Measurements from ENCODE around the gene KSR2.
"Not testable (repeated sequence)": the region's sequence is repeated elsewhere in the genome, so short reads cannot be mapped to it uniquely, and the experiment has no call there.

The KSR2 gene

GRCh38 chr12:117968826-117969659 is at the start of gene KSR2:
TSS of gene KSR2 (minus strand) at chr12:117968990. CDS start at chr12:117968255, 735 bp downstream.
- DNase-seq (ENCODE audit: low read depth in 2 of 2): peak in 1 of 2 donors; percentile 18

GRCh38 chr12:118017926-118018325 is 49.1 kb upstream of the KSR2 start:
- DNase-seq (ENCODE audit: low read depth in 2 of 2): no peak

GRCh38 chr12:118016424-118017264 is 47.9 kb upstream of the KSR2 start, which contains the start of gene RFC5:
TSS of gene RFC5 (plus strand) at chr12:118016703. CDS start at chr12:118016828, 125 bp downstream.
- peak; percentile 94 to 95 for DNase-seq (ENCODE audit: low read depth in 2 of 2)

- DNase-seq (ENCODE audit: low read depth in 2 of 2): no peak
Observed at GRCh38 chr12:118015944-118016343, 47.2 kb upstream of the KSR2 start.

GRCh38 chr12:118015306-118015705 is 46.5 kb upstream of the KSR2 start:
- DNase-seq (ENCODE audit: low read depth in 2 of 2): no peak

GRCh38 chr12:118013283-118013682 is 44.5 kb upstream of the KSR2 start:
- no peak for DNase-seq (ENCODE audit: low read depth in 2 of 2)

GRCh38 chr12:118011961-118012360 is 43.2 kb upstream of the KSR2 start:
- DNase-seq (ENCODE audit: low read depth in 2 of 2): no peak

- no peak for DNase-seq (ENCODE audit: low read depth in 2 of 2)
Observed at GRCh38 chr12:118011377-118011776, 42.6 kb upstream of the KSR2 start.

- no peak for DNase-seq (ENCODE audit: low read depth in 2 of 2)
Observed at GRCh38 chr12:118010903-118011302, 42.1 kb upstream of the KSR2 start.

GRCh38 chr12:117999806-118000205 is 31.0 kb upstream of the KSR2 start:
- DNase-seq (ENCODE audit: low read depth in 2 of 2): not testable (repeated sequence)

GRCh38 chr12:117998719-117999118 is 29.9 kb upstream of the KSR2 start:
- DNase-seq (ENCODE audit: low read depth in 2 of 2): no peak

GRCh38 chr12:117994551-117995438 is 26.0 kb upstream of the KSR2 start:
- DNase-seq (ENCODE audit: low read depth in 2 of 2): no peak

GRCh38 chr12:117986705-117987469 is 18.1 kb upstream of the KSR2 start:
- DNase-seq (ENCODE audit: low read depth in 2 of 2): no peak

GRCh38 chr12:117985182-117985581 is 16.4 kb upstream of the KSR2 start:
- DNase-seq (ENCODE audit: low read depth in 2 of 2): no peak

GRCh38 chr12:117981267-117981666 is 12.5 kb upstream of the KSR2 start:
- no peak for DNase-seq (ENCODE audit: low read depth in 2 of 2)

GRCh38 chr12:117980616-117981015 is 11.8 kb upstream of the KSR2 start:
- DNase-seq (ENCODE audit: low read depth in 2 of 2): no peak

- DNase-seq (ENCODE audit: low read depth in 2 of 2): no peak
Observed at GRCh38 chr12:117977373-117977772, 8.6 kb upstream of the KSR2 start.

GRCh38 chr12:117975006-117975405 is 6.2 kb upstream of the KSR2 start:
- DNase-seq (ENCODE audit: low read depth in 2 of 2): no peak

- no peak for DNase-seq (ENCODE audit: low read depth in 2 of 2)
Observed at GRCh38 chr12:117972301-117972700, 3.5 kb upstream of the KSR2 start.

GRCh38 chr12:117970334-117970733 is 1.5 kb upstream of the KSR2 start:
- no peak for DNase-seq (ENCODE audit: low read depth in 2 of 2)
